Keratinocyte (primary cell): ENCODE measurements around the gene TDRKH. TPM values are rescaled to one million over a fixed set of nuclear protein-coding genes. Genes with fewer than 3 reads are reported as not detected.

Source experiments
- DNase-seq: peaks from one replicate; pipeline ENCODE4 v3.0.0-alpha.2; 2011; ENCODE audit warnings: low read depth, missing footprints, low spot score
- FAIRE-seq: peaks from 2 replicates; lab custom pipeline; 2011; peaks lifted over from hg19 to GRCh38; lab: Jason Lieb, UNC
- H2AFZ ChIP-seq: 2 replicates; pipeline ENCODE4 v1.6.0; 2012; ENCODE audit warnings: low read length, control low read depth, inconsistent platforms; ENCODE audit not compliant: control insufficient read depth
- H3K27ac ChIP-seq: 2 replicates; pipeline ENCODE4 v1.5.1; 2011; ENCODE audit warnings: low read length; ENCODE audit not compliant: control insufficient read depth, insufficient read depth
- H3K27me3 ChIP-seq: 3 replicates; pipeline ENCODE4 v1.6.0; 2011; ENCODE audit warnings: low read length; ENCODE audit not compliant: control insufficient read depth, insufficient read depth; ENCODE audit errors: extremely low read depth
- H3K36me3 ChIP-seq, 2 experiments: 2 replicates in 1 of 2; 3 replicates in 1 of 2; pipeline ENCODE4 v1.5.1; 2011; ENCODE audit warnings: low read length in 2 of 2, mild to moderate bottlenecking in 1 of 2; ENCODE audit not compliant: control insufficient read depth in 2 of 2, insufficient read depth in 2 of 2; ENCODE audit errors: extremely low read depth in 1 of 2
- H3K4me1 ChIP-seq: 3 replicates; pipeline ENCODE4 v1.5.1; 2011; ENCODE audit warnings: low read length; ENCODE audit not compliant: control insufficient read depth, insufficient read depth; ENCODE audit errors: extremely low read depth
- H3K4me2 ChIP-seq: 3 replicates; pipeline ENCODE4 v1.6.0; 2011; ENCODE audit warnings: low read depth, low read length; ENCODE audit not compliant: control insufficient read depth, insufficient read depth; ENCODE audit errors: extremely low read depth
- H3K4me3 ChIP-seq, 3 experiments: fragments of 200-600 bp in 1 of 3; sonication (generic) in 1 of 3; 2 replicates in 2 of 3; 3 replicates in 1 of 3; pipeline ENCODE4 v1.5.1; 2011 to 2016; ENCODE audit warnings: low read length in 3 of 3, mild to moderate bottlenecking in 3 of 3, control low read depth in 2 of 3, inconsistent platforms in 1 of 3, low read depth in 1 of 3, mixed read lengths in 1 of 3, mixed run types in 1 of 3, moderate library complexity in 1 of 3; ENCODE audit not compliant: control insufficient read depth in 2 of 3, insufficient read depth in 2 of 3; ENCODE audit errors: extremely low read depth in 1 of 3
- H3K79me2 ChIP-seq: 2 replicates; pipeline ENCODE4 v1.6.0; 2012; ENCODE audit warnings: low read length; ENCODE audit not compliant: control insufficient read depth, insufficient read depth
- H3K9ac ChIP-seq: 3 replicates; pipeline ENCODE4 v1.6.0; 2011; ENCODE audit warnings: low read length; ENCODE audit not compliant: control insufficient read depth, insufficient read depth; ENCODE audit errors: extremely low read depth
- H3K9me1 ChIP-seq: 3 replicates; pipeline ENCODE4 v1.6.0; 2011; ENCODE audit warnings: low read length; ENCODE audit not compliant: control insufficient read depth, insufficient read depth; ENCODE audit errors: extremely low read depth
- H3K9me3 ChIP-seq: 2 replicates; pipeline ENCODE4 v1.5.1; 2012; ENCODE audit warnings: low read depth, low read length; ENCODE audit not compliant: control insufficient read depth
- H4K20me1 ChIP-seq: 3 replicates; pipeline ENCODE4 v1.6.0; 2011; ENCODE audit warnings: low read length; ENCODE audit not compliant: control insufficient read depth, insufficient read depth; ENCODE audit errors: extremely low read depth
- EZH2 ChIP-seq: IDR thresholded peaks from one replicate; pipeline ENCODE4 v1.6.1; 2012; ENCODE audit warnings: inconsistent platforms, mild to moderate bottlenecking, low read length, moderate library complexity
- dilution Hi-C: fragments of 300-500 bp; cut with MboI; formaldehyde crosslinking; loops from one replicate; pipeline ENCODE4 v1.7.0; 2020; ENCODE audit warnings: low sequenced_read_pairs; ENCODE audit not compliant: extremely low pct_ligation_motif_present
- polyA plus RNA-seq, 5 experiments: library from polyadenylated mRNA; depleted of rRNA in 3 of 5; stranded (reverse) in 3 of 5; stranded (forward) in 1 of 5; unstranded in 1 of 5; fragments of >200 nt; gene quantifications; 1 replicate in 1 of 5; 2 replicates in 3 of 5; 3 replicates in 1 of 5; pipeline versions ENCODE4 v1.2.1 to v1.2.3, GENCODE V29; 2011 to 2012; ENCODE audit warnings: missing spikeins in 2 of 5, low read depth in 1 of 5, low replicate concordance in 1 of 5
- TF ChIP-seq, protein P1 (sequence below), 3 experiments: IDR thresholded peaks in 1 of 3; conservative IDR thresholded peaks in 1 of 3; optimal IDR thresholded peaks in 1 of 3; 2 replicates in 2 of 3; 3 replicates in 1 of 3; pipeline versions ENCODE3 to v1.5.1; 2011; ENCODE audit warnings: low read length in 3 of 3, mild to moderate bottlenecking in 3 of 3, moderate library complexity in 2 of 3, control low read depth in 1 of 3, inconsistent platforms in 1 of 3; ENCODE audit not compliant: insufficient read depth in 2 of 3; ENCODE audit errors: extremely low read depth in 1 of 3

TDRKH gene
- polyA plus RNA-seq, 1 donor (not counting 4 experiments of a cell fraction or from before 2014, with no cell fraction given) = 9.7 TPM

DNA sequence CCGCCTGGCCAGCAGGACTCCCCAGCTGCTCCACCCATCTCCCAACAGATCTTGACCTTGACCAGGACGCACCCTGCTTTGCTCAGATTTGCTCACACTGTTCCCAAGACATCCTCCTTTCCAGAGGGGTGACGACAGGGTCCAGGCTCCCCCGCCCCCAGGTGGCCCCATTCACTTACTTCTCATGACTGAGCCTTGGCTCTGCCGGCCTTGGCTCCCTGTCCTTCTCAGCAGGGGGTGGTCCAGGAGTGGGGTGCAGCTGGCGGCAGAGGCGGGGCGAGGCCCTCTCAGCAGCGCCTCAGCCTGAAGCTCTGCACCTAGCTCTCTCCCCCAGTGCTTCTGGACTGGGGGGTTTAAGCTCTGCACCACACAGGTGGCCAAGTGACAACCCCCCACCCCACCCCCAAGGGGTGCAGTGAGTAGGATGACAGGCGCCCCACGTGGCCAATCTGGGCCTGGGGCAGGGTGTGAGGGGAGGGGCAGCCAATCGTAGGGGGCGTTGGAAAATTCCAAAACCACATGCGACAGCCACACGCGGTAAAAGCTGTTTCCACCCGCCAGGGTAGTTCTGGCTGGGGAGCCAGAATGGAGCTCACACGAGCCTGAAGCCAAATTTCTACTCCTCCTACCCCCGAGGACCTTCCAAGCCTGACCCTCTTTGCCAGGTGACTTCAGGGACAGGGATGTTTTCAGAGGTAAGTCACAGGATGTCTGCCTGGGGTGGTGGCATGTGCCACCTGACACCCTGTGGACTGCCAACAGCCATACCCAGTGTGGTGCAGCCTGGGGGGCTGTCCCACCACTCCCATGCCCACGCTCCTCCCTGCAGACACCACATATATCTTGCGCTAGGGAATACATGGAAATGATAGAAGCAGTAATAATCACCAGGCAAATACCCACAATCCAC, 35.7 kb upstream of the TDRKH start:
- Histone ChIP-seq H3K4me3 (no peak overlapping the region), H3K27ac (no peak overlapping the region), H3K27me3 (no peaks in the 10 kb centered on the region), H3K9me3 (no peaks in the 10 kb centered on the region), H3K79me2 (no peaks in the 10 kb centered on the region), H3K36me3 (no peaks in the 10 kb centered on the region), H3K4me1 (peaks cover 14% of the 10 kb centered on the region), H3K4me2 (no peak overlapping the region), H2AFZ (no peak overlapping the region), H3K9ac (no peak overlapping the region), H4K20me1 (no peaks in the 10 kb centered on the region), H3K9me1 (no peaks in the 10 kb centered on the region)
- TF ChIP-seq, protein P1, sequence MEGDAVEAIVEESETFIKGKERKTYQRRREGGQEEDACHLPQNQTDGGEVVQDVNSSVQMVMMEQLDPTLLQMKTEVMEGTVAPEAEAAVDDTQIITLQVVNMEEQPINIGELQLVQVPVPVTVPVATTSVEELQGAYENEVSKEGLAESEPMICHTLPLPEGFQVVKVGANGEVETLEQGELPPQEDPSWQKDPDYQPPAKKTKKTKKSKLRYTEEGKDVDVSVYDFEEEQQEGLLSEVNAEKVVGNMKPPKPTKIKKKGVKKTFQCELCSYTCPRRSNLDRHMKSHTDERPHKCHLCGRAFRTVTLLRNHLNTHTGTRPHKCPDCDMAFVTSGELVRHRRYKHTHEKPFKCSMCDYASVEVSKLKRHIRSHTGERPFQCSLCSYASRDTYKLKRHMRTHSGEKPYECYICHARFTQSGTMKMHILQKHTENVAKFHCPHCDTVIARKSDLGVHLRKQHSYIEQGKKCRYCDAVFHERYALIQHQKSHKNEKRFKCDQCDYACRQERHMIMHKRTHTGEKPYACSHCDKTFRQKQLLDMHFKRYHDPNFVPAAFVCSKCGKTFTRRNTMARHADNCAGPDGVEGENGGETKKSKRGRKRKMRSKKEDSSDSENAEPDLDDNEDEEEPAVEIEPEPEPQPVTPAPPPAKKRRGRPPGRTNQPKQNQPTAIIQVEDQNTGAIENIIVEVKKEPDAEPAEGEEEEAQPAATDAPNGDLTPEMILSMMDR (optimal IDR thresholded peaks at IDR 0.05 in 1 of 3, IDR thresholded peaks at IDR 0.05 in 1 of 3, conservative IDR thresholded peaks at IDR 0.05 in 1 of 3; ENCODE audit: extremely low read depth in 1 of 3, insufficient read depth in 2 of 3, low read length in 3 of 3) = no peak
- TF ChIP-seq EZH2 = no peak
- DNase-seq (no peak), FAIRE-seq (no peak)
- dilution Hi-C loops = no loop called here

DNA sequence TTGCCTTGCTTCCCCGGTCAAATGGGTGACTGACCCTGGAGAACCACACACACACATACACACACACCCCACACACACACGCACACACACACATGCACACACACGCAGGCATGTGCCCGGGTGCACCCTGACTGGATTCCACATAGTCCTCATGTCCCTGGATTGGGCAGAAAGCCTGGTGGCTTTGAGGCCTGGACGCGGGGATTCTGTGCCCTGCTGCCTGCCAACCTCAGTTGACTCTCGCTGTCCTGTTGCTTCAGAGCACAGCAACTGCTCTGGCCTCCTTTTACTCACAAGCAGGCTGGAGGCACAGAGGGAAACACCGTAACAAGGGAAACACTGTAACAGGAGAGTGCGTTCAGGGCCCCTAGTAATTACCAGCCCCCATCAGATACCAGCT, 34.9 kb upstream of the TDRKH start:
- dilution Hi-C loops = no loop called here
- no peak overlapping the region for H3K27ac ChIP-seq
- no peak overlapping the region for H2AFZ ChIP-seq
- TF ChIP-seq, protein P1 (optimal IDR thresholded peaks at IDR 0.05 in 1 of 3, IDR thresholded peaks at IDR 0.05 in 1 of 3, conservative IDR thresholded peaks at IDR 0.05 in 1 of 3; ENCODE audit: extremely low read depth in 1 of 3, insufficient read depth in 2 of 3, low read length in 3 of 3) = no peak
- no peak for TF ChIP-seq EZH2
- H3K9ac ChIP-seq = no peak overlapping the region
- H3K27me3 ChIP-seq = no peaks in the 10 kb centered on the region
- no peaks in the 10 kb centered on the region for H3K9me3 ChIP-seq
- peaks cover 16% of the 10 kb centered on the region for H3K4me1 ChIP-seq
- no peak overlapping the region for H3K4me3 ChIP-seq
- H3K9me1 ChIP-seq = no peaks in the 10 kb centered on the region
- no peak overlapping the region for H3K4me2 ChIP-seq
- no peaks in the 10 kb centered on the region for H3K36me3 ChIP-seq
- no peak for FAIRE-seq
- no peaks in the 10 kb centered on the region for H3K79me2 ChIP-seq
- no peak for DNase-seq
- no peaks in the 10 kb centered on the region for H4K20me1 ChIP-seq
